AG04449 (cell line): ENCODE results near the gene MLNR.

Experiments used
- CTCF ChIA-PET: fragments of 350-600 bp; formaldehyde crosslinking; extraction: SDS; loops from one replicate; lab custom pipeline; 2021; ENCODE audit warnings: antibody characterized with exemption; lab: Yijun Ruan, JAX
- POLR2A ChIA-PET: fragments of 400-600, 350-600 bp; formaldehyde crosslinking; extraction: SDS; loops from one replicate; lab custom pipeline; 2020; ENCODE audit warnings: antibody characterized with exemption, inconsistent platforms; lab: Yijun Ruan, JAX
- DNase-seq: peaks from one replicate; pipeline ENCODE4 v3.0.0-alpha.2; 2010; ENCODE audit warnings: low read depth, low spot score
- H3K4me3 ChIP-seq: 2 replicates; pipeline ENCODE4 v1.5.1; 2011; ENCODE audit warnings: low read depth, mild to moderate bottlenecking, control low read depth, low read length
- TF ChIP-seq, protein P1 (sequence below): IDR thresholded peaks from one replicate; pipeline ENCODE4 v1.5.1; 2011; ENCODE audit warnings: mild to moderate bottlenecking, moderate library complexity, low read length, control low read depth, inconsistent platforms; ENCODE audit not compliant: insufficient read depth; ENCODE audit errors: missing control alignments

MLNR gene

GRCh38 chr13:49213997-49214916 is 5.9 kb upstream of the MLNR start:
- TF ChIP-seq, protein P1, sequence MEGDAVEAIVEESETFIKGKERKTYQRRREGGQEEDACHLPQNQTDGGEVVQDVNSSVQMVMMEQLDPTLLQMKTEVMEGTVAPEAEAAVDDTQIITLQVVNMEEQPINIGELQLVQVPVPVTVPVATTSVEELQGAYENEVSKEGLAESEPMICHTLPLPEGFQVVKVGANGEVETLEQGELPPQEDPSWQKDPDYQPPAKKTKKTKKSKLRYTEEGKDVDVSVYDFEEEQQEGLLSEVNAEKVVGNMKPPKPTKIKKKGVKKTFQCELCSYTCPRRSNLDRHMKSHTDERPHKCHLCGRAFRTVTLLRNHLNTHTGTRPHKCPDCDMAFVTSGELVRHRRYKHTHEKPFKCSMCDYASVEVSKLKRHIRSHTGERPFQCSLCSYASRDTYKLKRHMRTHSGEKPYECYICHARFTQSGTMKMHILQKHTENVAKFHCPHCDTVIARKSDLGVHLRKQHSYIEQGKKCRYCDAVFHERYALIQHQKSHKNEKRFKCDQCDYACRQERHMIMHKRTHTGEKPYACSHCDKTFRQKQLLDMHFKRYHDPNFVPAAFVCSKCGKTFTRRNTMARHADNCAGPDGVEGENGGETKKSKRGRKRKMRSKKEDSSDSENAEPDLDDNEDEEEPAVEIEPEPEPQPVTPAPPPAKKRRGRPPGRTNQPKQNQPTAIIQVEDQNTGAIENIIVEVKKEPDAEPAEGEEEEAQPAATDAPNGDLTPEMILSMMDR, result no peak
- no peak for DNase-seq

DNA sequence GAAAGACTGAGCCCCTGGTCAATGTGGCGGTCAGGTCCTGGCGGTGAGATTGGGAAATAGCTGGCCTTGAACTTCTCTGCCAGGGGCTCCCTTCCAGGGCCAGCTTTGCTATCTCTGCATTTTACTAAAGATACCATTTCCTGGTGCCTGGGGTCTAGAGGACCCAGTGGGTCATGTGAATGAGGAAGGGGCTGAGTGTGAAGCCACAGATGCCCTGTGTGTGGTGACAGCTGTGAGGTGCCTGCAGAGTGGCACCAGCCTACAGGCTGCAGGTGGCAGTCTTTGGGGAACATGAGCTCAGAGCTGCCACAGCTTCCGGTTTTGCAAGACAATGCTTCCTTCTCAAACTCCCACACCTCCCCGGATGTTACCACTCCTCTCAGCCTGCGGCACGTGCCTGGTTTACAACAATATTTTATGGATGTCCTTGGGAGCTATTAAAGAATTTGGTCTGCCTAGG is 5.2 kb upstream of the MLNR start:
- no peak for DNase-seq
- POLR2A ChIA-PET, result no interaction called here
- CTCF ChIA-PET, result interaction anchor here (1.4 kb wide), 1 partner anchor 25 kb away, joined by 4 read pairs; no protein-coding TSS in a partner anchor
- TF ChIP-seq, protein P1, result no peak
- no peak overlapping the region for H3K4me3 ChIP-seq

More at GRCh38 chr13:49213997-49214916, 5.9 kb upstream of the MLNR start:
- POLR2A ChIA-PET, result no interaction called here
- H3K4me3 ChIP-seq, result no peak overlapping the region
- CTCF ChIA-PET, result interaction anchor here (1.4 kb wide), 1 partner anchor 26 kb away, joined by 4 read pairs; no protein-coding TSS in a partner anchor

DNA sequence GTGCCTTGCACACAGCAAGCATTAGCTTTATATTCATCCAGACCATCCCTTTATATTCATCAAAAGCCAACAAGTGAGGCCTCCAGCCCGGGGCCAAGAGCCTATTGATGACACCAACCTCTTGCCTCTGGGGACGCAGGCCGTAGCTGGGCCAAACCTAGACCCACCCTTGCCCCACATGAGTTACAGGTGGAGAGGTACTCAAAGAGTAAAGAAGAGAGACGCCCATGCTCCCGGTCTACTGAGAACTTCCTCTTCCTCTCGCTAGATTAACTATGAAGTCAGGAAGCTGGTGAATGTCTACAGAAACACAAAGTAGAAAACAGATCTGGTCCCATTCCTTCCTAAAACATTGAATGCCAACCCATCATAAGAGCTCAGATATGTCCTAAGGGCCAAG is 3.8 kb upstream of the MLNR start:
- POLR2A ChIA-PET, result no interaction called here
- no peak overlapping the region for H3K4me3 ChIP-seq
- TF ChIP-seq, protein P1, result no peak
- no peak for DNase-seq
- CTCF ChIA-PET, result no interaction called here

DNA sequence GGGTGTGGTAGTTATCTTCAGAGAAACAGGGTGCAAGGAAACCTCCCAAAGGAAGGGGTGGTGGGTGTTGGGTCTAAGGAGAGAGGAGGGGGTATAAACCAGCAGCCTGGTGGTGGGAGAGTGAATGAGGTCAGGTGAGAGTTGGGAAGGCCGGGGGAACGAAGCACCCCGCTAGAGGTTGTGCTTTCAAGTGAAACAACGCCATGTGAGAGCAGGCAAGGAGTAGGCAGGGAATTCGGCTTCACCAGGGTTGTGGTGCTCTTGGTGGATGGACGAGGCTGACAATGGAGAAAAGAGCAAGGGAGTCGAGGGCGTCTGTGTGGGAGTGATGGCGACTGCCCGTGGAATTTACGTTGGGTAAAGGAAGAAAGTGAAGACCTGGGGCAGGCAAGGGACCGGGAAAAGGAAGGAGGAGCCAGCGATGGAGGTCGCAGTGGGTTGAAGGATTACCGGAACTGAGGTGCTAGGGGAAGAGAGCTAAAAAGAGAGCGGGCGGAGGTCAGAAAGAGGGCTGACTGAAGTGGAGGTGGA is 2.1 kb upstream of the MLNR start:
- CTCF ChIA-PET, result interaction anchor here (1.0 to 1.7 kb wide), 2 partner anchors 16 to 219 kb away, joined by 3 to 6 read pairs; no protein-coding TSS in a partner anchor
- TF ChIP-seq, protein P1, result no peak
- H3K4me3 ChIP-seq, result no peak overlapping the region
- DNase-seq, result no peak
- POLR2A ChIA-PET, result no interaction called here

- ChIA-PET POLR2A (no interaction called here), CTCF (interaction anchor here (1.0 to 1.7 kb wide), 4 partner anchors 16 to 218 kb away, joined by 3 to 6 read pairs (median 3); no protein-coding TSS in a partner anchor)
- TF ChIP-seq, protein P1, result no peak
- H3K4me3 ChIP-seq, result no peak overlapping the region
- DNase-seq, result no peak
Observed at GRCh38 chr13:49218493-49219051, 1.6 kb upstream of the MLNR start.
